ENCODE results near the gene CACNA1B. TPM values are rescaled to one million over a fixed set of nuclear protein-coding genes. Genes with fewer than 3 reads are reported as not detected.

The CACNA1B gene
- total RNA-seq, 1 donor from 2014 or later = 0.30 TPM

DNA sequence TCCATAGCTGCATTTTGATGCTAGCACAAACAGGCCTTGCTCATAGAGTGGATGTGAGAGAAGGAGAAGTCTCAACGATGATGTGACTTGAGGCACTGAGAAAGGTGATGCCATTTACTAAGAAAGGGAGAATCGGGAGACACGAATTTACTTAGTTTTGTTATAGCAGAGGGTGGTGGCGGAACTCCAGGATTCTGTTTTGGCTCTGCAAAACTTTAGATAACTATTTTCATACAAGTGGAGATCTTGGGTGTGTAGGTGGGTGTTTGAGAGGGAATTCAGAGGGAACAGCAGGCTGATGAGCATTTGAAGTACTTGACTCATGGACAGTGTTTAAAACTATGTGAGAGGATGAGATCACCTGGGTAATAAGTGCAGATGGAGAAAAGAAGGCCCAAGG lies 43.2 kb downstream of the CACNA1B start:
- no peak for DNase-seq

DNA sequence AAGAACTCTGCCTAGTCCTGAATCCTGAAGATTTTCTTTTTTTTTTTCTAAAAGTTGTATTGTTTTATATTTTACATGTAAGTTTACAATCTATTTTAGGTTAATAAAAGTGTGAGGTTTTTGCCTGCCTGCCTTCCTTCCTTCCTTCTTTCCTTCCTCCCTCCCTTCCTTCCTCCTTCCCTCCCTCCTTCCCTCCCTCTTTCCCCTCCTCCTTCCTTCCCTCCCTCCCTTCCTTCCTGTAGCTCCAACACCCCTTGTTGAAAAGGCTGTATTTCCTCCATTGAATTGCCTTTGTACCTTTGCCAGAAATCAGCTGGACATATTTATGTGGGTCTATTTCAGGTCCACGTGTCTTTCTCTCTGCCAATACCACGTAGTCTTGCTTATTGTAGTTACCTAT lies 46.6 kb downstream of the CACNA1B start:
- no peak for DNase-seq

GRCh38 chr9:137924761-137925369 lies 47.3 kb downstream of the CACNA1B start:
- no peak for DNase-seq

- no peak for DNase-seq
Observed at GRCh38 chr9:137943655-137944054, 66.1 kb downstream of the CACNA1B start.

DNA sequence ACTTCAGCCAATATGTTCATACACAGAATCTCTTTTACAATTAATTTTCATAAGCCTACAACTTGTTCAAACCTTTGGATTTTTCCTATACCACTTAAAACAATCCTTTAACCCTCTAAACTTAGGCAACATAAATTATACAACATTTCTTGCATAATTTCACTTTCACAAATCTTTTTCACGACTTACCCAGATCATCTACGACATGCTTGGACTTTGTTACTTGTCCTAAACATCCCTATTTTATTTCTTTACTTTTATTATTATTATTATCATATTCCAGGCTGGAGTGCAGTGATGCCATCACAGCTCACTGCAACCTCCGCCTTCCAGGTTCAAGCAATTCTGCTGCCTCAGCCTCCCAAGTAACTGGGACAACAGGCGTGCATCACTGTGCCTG lies 68.0 kb downstream of the CACNA1B start:
- DNase-seq = no peak

GRCh38 chr9:137946993-137947392 lies 69.4 kb downstream of the CACNA1B start:
- DNase-seq = no peak

- no peak for DNase-seq
Observed at GRCh38 chr9:137948642-137949041, 71.1 kb downstream of the CACNA1B start.

DNA sequence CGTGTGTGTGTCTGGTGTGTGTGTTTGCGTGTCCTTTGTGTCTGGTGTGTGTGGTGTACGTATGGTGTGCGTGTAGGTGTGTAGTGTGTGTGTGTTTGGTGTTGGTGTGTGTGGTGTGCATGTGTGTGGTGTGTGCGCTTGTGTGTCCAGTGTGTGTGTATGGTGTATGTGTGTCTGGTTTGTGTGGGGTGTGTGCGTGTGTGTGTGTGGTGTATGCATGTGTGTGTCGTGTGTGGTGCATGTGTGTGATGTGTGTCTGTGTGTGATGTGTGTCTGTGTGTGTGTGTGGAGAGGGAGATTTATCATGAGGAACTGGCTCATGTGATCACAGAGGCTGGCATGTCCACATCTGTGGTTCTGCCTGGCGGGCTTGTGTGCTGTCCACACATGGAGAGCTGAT lies 71.7 kb downstream of the CACNA1B start:
- DNase-seq = no peak

GRCh38 chr9:137951107-137951506 lies 73.5 kb downstream of the CACNA1B start:
- DNase-seq = no peak

DNA sequence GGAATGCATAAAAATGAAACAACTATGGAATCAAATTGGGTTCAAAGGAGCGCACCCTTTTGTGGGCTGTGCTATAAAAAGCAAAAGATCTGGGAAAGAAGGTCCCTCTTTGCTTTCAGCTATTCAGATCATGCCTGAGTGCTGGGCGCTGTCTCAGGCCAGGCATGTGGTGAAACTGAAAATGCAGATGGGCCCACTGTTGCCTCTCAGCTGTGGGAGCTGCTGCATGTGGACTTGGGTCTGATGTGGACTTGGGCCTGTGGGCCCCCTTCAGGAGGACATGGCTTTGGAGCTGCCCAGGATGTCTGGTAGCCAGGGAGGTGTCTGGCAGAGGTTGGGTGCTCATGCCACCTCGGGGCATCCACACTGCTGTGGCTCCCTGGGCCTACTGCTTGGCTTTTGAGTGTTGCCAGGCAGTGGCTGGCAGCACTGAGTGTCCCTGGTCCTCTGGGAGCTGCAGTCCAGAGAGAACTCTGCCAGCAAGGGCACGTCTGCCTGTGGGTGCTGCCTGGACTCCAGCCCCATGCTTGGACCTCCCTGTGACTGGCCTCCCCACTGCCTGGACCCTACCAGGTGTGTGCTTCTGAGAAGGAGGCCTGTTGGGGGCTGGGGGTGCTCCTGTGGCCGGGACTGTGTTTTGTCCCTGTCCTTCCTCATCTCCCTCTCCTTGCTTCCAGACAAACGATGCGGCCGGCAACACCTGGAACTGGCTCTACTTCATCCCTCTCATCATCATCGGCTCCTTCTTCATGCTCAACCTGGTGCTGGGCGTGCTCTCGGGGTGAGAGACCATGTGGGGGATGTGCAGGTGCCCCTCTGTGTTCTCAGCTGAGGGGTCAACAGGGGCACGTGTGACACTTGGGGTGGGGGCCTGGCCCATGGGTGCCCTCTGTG lies 74.3 kb downstream of the CACNA1B start:
- DNase-seq = no peak

- no peak for DNase-seq
Observed at GRCh38 chr9:137952976-137953666, 75.5 kb downstream of the CACNA1B start.

- no peak for DNase-seq
Observed at GRCh38 chr9:137953683-137954438, 76.3 kb downstream of the CACNA1B start.

DNA sequence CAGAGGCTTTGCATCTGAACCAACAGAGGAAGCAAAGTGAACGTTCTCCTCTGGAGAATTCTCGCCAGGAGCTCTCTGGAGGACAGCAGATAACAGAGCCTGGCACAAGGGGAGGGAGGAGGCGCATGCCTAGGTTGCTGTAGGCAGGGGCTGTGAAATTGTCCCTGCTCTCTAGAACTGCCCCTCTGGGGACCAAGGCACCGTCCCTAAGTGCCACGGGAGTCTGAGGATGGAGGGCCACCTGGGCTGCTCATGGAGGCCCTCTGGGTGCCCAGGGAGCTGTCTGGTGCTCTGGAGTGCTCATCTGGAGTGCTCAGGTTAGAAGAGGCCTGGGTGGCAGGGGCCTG lies 77.6 kb downstream of the CACNA1B start:
- no peak for DNase-seq

- no peak for DNase-seq
Observed at GRCh38 chr9:137955586-137955985, 78.0 kb downstream of the CACNA1B start.

GRCh38 chr9:137956039-137956438 lies 78.5 kb downstream of the CACNA1B start:
- no peak for DNase-seq

DNA sequence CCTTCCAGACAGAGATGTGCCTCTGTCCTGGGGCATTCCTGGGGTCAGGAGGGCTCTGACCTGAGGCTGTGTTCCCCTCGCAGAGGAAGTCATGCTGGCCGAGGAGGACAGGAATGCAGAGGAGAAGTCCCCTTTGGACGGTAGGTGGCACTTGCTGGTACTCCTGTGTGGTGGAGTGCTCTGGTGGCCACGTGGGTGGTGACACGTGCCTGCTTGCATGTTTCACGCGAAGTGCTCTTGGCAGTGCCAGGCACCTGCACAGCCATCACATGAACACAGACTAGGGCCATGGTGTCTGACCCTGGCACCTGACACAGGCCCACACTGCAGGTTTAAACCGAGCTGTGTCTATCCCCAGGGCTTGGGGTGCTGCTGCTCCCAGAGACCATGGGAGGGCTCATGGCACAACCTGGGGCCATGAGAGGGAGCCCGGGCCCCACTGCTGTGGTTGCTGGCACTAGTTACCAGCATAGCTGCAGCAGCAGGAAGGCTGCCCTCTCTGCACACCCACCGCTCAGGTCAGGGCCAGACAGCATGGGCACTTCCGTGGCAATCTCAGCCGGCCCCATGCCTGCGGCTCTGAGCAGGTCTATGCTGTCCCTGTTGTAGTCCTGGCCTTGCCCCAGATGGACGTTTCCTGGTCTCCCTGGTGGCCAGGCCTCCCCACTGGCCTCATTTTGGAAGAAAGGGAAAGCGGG lies 79.3 kb downstream of the CACNA1B start:
- no peak for DNase-seq

GRCh38 chr9:137959641-137960411 lies 82.2 kb downstream of the CACNA1B start:
- no peak for DNase-seq

DNA sequence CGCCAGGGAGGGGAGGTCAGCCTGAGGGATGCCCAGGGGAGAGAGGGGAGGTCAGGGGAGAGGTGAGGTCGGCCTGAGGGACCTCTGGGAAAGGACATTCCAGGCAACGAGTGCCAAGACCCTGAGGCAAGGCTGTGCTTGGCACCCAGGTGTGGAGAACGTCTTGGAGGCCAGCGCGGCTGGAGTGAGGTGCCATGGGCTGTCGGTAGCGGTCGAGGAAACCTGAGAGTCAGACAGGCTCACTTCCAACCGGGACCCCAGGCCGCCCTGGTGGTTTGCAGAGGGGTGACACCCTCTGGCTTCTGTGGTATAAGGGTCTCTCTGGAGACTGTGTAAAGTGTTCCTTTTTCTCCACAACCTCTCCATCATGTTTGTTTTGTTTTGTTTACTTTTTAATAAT lies 82.9 kb downstream of the CACNA1B start:
- no peak for DNase-seq

DNA sequence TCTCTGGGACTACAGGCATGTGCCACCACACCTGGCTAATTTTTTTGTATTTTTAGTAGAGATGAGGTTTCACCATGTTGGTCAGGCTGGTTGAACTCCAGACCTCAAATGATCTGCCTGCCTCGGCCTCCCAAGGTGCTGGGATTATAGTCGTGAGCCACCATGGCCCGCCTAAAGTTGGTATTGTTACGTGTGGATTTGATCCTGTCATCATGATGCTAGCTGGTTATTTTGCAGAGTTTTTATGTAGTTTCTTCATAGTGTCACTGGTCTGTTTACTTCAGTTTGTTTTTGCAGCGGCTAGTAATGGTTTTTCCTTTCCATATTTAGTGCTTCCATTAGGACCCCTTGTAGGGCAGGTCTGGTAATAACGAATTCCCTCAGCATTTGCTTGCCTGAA lies 85.9 kb downstream of the CACNA1B start:
- no peak for DNase-seq

DNA sequence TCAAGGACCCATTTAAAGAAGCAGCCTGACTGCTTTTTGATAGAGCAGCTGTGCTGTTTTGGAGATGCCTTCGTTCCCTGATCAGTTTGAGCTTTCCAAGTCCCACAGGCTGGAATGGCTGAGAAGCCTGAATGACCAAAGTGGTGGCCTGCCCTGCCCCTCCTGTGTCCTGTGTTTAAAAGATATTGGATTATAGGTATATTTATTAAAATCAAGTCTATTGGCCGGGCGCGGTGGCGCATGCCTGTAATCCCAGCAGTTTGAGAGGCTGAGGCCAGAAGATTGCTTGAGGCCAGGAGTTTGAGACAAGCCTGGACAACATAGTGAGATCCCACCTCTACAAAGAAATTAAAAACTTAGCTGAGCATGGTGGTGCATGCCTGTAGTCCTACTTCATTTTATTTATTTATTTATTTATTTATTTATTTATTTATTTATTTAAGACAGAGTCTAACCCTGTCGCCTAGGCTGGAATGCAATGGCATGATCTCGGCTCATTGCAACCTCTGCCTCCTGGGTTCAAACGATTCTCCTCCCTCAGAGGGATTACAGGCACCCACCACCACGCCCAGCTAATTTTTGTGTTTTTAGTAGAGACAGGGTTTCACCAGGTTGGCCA lies 87.7 kb downstream of the CACNA1B start:
- no peak for DNase-seq
